Lower leg skin (tissue), 3 donors: ENCODE data around the gene SUCLG1.

Experiments
- POLR2A ChIP-seq, 2 donors: fragments of 450-650 bp; IDR thresholded peaks; one replicate each; pipeline ENCODE4 v1.6.1; 2016 to 2017; ENCODE audit warnings: antibody characterized with exemption in 2 of 2, mild to moderate bottlenecking in 1 of 2, moderate library complexity in 1 of 2
- TF ChIP-seq, protein P1 (sequence below), 3 donors: fragments of 450-650 bp; IDR thresholded peaks; one replicate each; pipeline ENCODE4 v1.5.1; 2016; ENCODE audit warnings: antibody characterized with exemption in 3 of 3, mild to moderate bottlenecking in 3 of 3, moderate library complexity in 2 of 3

DNA sequence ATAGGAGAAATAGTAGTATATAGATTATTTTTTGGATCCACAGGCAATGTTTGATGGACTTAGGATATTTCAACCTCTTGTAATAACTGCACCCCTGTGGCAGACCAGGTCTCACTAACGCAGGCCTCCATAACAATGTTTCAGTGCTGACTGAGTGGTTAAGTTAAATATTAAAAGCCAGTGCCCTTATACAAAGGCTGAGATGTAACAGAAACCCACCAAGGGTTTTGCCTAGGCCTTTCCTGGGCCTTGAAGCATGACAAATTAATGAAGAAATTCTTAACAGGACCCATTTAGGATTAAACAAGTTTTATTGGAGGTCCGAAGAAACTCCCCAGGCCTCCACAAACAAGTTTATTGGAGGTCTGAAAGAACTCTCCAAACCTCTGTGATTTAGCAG lies 1.6 kb upstream of the SUCLG1 start:
- TF ChIP-seq, protein P1, sequence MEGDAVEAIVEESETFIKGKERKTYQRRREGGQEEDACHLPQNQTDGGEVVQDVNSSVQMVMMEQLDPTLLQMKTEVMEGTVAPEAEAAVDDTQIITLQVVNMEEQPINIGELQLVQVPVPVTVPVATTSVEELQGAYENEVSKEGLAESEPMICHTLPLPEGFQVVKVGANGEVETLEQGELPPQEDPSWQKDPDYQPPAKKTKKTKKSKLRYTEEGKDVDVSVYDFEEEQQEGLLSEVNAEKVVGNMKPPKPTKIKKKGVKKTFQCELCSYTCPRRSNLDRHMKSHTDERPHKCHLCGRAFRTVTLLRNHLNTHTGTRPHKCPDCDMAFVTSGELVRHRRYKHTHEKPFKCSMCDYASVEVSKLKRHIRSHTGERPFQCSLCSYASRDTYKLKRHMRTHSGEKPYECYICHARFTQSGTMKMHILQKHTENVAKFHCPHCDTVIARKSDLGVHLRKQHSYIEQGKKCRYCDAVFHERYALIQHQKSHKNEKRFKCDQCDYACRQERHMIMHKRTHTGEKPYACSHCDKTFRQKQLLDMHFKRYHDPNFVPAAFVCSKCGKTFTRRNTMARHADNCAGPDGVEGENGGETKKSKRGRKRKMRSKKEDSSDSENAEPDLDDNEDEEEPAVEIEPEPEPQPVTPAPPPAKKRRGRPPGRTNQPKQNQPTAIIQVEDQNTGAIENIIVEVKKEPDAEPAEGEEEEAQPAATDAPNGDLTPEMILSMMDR (IDR thresholded peaks at IDR 0.05): no peak
- no peak for TF ChIP-seq POLR2A (IDR thresholded peaks at IDR 0.05)
